HG03521 (cell line): ENCODE measurements around the gene PLAAT2.
"Not testable (repeated sequence)": the region's sequence is repeated elsewhere in the genome, so short reads cannot be mapped to it uniquely, and the experiment has no call there.

Source experiments
- ATAC-seq: cut with Tn5 transposase; IDR thresholded peaks from one replicate; pipeline ENCODE4 v1.9.1; 2021; ENCODE audit warnings: mild to moderate bottlenecking, moderate library complexity; ENCODE audit not compliant: unreplicated experiment

Gene PLAAT2

GRCh38 chr11:63563201-63564055 lies at the start of gene PLAAT2:
PLAAT2 (minus strand) TSS chr11:63563379; CDS start chr11:63563324, 55 bp downstream.
- peak; percentile 2 for ATAC-seq

- no peak for ATAC-seq
Measured at GRCh38 chr11:63612181-63612580, 49.0 kb upstream of the PLAAT2 start.

- no peak for ATAC-seq
Measured at GRCh38 chr11:63611395-63611747, 48.2 kb upstream of the PLAAT2 start.

GRCh38 chr11:63610604-63611394 lies 47.6 kb upstream of the PLAAT2 start:
- ATAC-seq: no peak

- no peak for ATAC-seq
Measured at GRCh38 chr11:63609971-63610580, 46.9 kb upstream of the PLAAT2 start.

GRCh38 chr11:63609536-63609935 lies 46.4 kb upstream of the PLAAT2 start:
- no peak for ATAC-seq

- no peak for ATAC-seq
Measured at GRCh38 chr11:63608353-63609345, 45.5 kb upstream of the PLAAT2 start.

- ATAC-seq: no peak
Measured at GRCh38 chr11:63603180-63603518, 40.0 kb upstream of the PLAAT2 start.

GRCh38 chr11:63602290-63603179 lies 39.4 kb upstream of the PLAAT2 start:
- not testable (repeated sequence) for ATAC-seq

GRCh38 chr11:63599211-63600122 lies 36.3 kb upstream of the PLAAT2 start:
- ATAC-seq: no peak

- no peak for ATAC-seq
Measured at GRCh38 chr11:63598556-63598955, 35.4 kb upstream of the PLAAT2 start.

GRCh38 chr11:63595296-63595695 lies 32.1 kb upstream of the PLAAT2 start:
- ATAC-seq: no peak

GRCh38 chr11:63592975-63593395 lies 29.8 kb upstream of the PLAAT2 start:
- no peak for ATAC-seq

- no peak for ATAC-seq
Measured at GRCh38 chr11:63590024-63590788, 27.0 kb upstream of the PLAAT2 start.

- no peak for ATAC-seq
Measured at GRCh38 chr11:63589000-63589399, 25.8 kb upstream of the PLAAT2 start.

GRCh38 chr11:63586451-63587166 lies 23.4 kb upstream of the PLAAT2 start:
- no peak for ATAC-seq

- ATAC-seq: no peak
Measured at GRCh38 chr11:63583357-63583677, 20.1 kb upstream of the PLAAT2 start.
